Measurements from ENCODE around the gene CTCF. TPM values are rescaled to one million over a fixed set of nuclear protein-coding genes. Genes with fewer than 3 reads are reported as not detected.
A peak's percentile ranks its signal among the peaks of the same experiment; 100 is the strongest.

CTCF gene
- polyA plus RNA-seq, 10 donors = 37.2 to 50.1 (median 41.7) TPM

DNA sequence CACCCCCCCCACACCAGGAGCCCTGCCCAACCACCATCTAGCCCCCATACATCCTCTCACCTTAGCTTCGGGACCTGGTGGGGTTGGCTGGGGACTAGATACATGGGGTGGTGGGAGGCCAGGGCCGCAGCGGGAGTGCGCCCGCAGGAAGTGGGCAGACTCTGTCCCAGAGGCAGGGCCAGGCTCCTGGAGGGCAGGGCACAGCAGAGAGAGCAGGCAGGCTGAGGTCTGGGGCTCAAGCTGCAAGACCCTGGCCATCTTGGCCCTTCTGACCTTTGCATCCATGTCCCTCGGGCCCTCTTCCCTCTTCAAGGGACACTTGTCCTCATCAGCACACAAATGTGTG, 101.5 kb downstream of the CTCF start:
- DNase-seq = no peak

DNA sequence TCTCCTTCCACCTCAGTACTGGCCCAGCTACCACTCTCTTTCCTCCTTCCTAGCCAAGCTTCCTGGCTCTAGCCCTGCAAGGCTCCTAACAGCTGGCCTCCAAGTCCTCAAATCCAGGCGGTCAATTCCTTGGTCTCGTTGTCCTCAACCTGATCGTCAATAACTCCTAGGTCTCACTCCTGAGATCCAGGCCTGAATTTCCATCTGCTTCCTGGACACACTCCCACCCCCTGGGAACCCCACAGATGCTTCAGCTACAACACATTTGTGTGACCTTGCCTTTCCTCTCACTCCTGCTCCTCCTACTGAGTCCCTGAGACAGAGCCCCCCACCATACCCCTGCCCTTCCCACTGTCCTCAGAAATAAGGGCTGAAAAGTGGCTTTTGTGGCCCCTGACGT, 101.9 kb downstream of the CTCF start:
- DNase-seq = peak in 1 of 3 donors; percentile 39

DNA sequence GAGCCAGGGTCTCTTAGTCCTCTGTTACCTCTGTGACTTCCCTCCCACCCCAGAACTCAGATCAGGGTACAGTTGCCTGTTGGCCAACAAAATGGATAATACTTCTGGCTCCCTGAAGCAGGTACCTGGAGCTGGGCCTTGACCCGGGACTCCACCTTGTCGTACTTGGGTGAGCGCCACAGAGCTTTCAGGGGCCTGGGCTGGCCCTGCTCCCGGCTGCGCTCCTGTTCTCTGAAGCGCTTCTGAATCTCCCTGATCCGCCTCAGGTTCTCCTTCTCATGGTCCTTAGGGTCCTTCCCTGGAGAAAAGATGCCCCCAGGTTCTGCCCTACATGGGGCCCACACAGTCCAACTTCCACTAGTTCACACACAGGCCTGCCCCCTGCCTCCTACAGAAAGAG, 102.5 kb downstream of the CTCF start:
- no peak for DNase-seq

DNA sequence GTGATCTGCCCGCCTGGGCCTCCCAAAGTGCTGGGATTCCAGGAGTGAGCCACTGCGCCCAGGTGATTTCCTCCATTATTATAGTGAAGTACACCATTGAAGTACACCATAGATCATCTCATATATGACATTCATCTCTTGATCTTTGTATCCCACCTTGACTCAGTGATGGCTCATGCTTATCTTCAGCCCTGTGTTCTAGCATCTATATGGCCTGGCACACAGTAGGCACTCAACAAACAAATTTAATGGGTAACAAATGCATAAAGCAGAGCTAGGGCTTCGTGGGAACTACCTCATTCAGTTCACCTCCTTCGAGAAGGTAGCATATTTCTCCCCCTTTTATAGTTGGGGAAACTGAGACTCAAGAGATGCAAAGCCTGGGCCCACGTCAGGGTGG, 103.3 kb downstream of the CTCF start:
- no peak for DNase-seq

DNA sequence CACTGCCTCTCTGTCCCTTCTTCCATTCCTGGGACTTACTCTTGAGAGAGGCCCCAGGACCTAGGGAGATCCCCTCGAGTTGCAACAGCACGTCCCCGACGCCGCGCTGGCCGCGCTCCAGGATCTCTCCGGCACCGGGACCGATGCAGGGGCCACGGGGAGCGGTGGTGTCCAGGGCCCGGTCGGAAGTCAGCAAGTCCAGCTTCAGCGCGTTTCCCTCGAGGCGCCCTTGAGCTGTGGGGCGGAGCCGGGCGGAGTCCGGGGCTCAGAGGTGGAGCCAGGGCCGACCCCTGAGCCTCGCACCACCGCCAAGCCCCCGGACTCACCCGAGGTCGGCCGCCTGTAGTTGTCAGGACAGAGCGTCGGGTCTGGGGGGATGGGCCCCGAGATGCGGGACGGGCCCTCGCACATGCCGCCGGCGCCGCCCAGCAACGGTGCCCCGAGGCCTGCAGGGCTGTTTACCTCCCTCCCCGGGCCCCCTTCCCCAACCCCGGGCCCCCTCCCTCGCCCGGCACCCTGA, 103.8 kb downstream of the CTCF start:
- peak in 2 of 3 donors; percentile 32 to 63 for DNase-seq

DNA sequence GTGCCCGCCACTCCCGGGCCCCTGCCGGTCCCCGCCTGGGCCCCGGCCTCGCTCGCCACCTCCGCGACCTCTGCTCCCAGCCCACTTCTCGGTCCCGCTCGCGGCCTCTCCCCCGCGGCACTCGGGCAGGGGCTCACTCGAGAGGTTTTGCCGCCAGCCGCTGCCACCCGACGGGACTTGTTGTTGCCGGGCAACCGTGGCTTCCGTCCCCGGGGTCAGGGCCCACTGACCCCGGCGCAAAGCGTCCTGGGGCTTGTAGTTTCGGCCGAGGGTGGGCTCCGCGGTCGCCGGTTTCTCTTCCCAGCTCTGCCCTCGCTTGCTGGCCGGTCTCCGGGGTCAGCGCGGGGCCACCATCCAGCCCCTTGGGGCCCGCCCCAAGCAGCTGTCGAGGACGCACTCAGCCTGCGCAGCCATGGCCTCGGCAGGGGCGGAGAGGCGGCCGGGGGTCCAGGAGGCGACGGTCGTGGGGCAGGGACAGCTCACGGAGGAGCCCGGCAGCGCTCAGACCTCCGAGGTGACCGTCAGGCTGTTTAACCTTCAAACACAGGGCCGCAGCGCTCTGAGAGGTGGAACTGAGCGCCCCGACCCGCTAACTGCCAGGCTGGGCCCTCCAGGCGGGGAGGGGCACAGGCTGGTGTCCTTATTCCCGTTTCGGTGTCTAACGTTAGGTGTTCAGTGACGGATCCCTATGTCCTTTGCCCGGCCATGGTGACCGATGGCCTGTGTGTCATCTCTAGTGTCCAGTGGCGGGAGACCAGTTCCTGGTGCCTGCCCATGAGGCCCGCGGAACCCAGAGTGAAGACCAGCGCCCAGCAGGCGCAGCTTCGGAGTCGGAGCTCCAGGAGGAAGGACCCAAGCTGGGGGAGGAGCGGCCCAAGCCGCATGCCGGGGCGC, 104.5 kb downstream of the CTCF start, which contains the start of the genes C16orf86 and ENKD1:
Gene C16orf86, plus strand, starts transcription at position 256 of the 894 bp plus-strand sequence. Its CDS starts 157 bp downstream, at position 413.
Gene ENKD1, minus strand, starts transcription at position 192 of the 894 bp plus-strand sequence. CDS start 308 bp downstream, outside the sequence.
- peak; percentile 62 to 93 (median 86) for DNase-seq

DNA sequence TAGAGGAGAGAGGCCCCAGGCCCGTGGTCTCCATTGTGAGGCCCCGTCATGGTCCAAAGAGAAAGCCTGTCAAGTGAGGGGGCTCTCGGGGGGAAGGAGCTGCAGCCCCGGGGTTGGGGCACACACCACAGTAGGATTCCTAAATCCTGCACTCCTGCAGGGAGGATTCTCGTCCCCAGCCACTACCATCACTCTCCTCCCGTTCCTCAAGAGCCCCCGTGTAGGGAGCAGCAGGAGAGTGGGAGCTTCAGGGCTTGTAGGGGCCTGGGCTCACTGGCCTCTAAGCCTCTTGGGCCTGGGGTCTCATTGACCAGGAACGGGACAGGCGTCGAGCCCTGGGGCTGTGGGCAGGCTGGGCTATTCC, 105.1 kb downstream of the CTCF start:
- peak in 1 of 3 donors; percentile 67 for DNase-seq

DNA sequence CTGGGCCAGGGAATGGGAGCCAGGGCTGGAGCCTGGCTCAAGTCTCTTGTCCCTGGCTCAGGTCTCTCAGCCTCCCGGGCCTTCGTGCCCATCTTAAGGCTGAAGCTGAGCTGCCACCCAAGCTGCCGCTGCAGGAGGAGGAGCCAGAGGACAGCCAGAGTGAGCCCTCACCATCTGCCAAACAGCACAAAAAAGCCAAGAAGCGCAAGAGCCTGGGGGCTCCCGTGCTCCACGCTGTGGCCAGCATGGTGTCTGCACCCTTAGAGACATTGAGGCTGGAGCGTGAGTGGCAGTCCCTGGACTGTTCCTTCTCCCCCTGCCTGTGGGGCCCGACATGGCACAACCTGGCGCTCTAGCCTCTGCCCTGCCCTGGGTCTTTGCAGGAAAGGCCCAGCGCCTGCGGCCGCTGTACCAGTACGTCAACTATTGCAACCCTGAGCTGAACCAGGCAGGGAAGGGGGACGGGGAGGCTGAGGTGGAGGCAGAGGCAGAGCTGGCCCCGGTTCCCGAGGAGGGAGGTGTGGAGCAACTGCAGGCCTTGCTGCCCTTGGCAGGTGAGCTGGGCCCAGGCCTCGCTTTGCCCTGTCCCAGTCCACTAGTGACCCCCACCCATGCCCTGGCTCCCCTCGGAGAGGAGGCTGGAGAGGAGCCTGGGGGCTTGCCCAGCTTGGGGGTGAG, 105.6 kb downstream of the CTCF start:
- peak; percentile 85 to 92 (median 86) for DNase-seq

DNA sequence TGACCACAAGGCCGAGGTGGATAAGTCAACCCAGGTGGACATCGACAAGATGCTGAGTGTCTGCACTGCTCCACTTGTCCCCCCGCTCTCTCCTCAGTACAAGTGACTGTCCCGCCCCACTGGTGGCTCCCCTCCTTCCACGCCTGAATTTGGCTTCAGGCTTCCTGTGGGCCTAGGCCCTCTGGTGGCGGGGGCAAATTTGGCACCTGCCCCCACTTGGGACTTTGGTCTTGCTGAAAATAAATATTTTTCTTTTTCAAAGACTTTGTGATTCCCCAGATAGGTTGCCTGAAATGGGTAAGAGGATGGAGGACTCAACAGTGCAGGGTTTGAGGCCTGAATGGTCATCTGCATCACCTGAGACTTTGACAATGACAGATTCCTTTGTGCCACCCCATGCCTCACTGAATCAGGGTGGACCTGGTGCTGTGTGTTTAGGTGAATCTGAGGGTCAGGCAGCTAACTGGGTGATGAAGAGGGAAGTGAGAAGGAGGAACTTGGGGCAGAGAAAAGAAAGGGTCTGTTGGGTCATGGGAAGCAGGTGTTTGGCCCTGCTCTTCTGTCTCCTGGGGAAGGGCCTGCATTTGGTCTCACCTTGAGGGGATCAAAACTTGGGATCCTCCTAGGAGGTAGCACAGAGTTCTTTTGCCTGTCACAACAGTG, 106.3 kb downstream of the CTCF start:
- peak in 1 of 3 donors; percentile 8 for DNase-seq

DNA sequence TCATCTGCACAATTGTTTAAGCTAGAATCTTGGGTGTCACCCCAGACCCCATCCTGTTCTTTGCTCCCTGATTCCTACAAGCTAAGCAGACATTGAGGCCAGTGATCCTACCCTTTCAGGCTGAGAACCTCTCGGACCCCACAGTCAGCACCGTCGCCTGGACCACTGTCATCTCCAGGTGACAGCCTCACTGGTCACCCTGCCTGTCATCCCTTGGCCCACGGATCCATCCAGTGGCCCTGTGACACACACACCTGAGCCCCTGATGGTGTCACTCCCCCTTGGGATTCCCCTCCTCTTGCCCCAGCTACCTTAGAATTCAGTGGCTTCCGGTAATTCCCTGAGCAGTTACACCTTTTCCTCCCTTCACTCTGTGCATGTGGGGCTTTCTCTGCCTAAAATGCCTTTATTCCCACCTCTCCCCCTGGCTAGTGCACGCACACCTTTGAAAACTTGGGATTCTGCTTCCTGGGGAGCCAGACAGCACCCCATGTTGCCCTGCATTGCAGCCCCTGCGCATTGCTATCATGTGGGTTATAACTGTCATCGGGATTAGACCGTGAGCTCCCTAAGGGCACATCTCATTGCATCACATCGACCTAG, 107.3 kb downstream of the CTCF start:
- DNase-seq = peak in 1 of 3 donors; percentile 1

DNA sequence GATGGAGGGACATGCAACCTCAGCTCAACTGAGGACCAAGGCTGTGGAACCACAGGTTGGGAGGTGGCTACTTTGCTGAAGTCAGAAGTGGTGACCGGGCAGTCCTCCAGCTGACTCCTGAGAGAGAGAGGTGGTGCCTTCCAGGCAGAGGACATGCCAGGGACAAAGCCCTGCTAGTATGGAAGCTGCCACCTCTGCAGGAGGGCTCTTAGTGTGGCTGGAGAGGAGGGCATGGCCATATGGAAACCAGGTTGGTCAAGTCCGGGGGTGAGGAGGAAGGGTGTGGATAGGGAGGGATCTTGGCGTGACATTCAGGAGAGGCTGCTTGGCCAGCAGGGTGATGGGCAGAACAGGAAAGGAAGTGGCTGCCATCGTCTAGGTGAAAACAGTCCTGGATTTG, 110.0 kb downstream of the CTCF start:
- DNase-seq = no peak

DNA sequence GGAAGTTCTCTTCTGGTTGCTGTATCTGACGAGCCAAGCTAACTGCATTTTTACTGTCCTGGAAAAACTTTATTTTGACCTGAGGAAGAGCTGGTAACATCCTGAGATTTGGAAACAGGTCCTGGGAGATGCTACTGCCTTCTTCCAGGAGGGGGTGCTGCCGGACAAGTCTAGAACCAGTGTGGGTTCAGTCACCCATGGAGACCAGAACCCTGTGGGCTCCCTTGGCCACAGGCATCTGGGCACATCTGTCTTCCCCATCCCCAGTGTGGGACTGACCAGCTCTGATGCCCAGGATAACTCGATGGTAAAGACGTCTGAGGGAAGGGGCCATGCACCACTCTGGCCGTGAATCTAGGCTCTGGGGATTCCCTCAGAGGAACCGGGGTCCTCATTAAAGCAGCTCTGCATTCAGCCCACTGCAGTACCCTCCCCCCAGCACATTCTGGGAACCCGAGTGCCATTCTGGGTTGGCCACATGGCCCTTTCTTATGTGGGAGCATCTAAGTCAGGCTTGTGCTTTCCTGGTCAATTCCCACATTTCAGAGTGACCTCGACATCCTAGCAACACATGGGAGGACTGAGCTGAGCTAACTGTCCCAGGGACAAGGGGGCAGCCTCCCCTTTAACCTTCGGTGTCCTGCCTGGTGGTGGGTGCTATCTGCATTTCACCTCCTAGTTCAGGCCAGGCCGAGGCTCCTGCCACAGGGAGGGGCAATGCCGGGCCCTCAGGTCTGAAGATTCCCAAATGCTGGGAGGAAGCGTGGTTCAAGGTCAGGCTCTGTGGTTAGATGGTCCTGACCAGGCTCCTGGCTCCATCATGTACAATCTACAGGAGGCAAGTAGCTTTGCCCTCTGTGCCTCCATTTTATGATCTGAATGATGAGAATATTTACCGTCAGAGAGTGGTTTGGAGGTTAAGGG, 110.7 kb downstream of the CTCF start:
- DNase-seq = peak in 2 of 3 donors; percentile 48 to 62

DNA sequence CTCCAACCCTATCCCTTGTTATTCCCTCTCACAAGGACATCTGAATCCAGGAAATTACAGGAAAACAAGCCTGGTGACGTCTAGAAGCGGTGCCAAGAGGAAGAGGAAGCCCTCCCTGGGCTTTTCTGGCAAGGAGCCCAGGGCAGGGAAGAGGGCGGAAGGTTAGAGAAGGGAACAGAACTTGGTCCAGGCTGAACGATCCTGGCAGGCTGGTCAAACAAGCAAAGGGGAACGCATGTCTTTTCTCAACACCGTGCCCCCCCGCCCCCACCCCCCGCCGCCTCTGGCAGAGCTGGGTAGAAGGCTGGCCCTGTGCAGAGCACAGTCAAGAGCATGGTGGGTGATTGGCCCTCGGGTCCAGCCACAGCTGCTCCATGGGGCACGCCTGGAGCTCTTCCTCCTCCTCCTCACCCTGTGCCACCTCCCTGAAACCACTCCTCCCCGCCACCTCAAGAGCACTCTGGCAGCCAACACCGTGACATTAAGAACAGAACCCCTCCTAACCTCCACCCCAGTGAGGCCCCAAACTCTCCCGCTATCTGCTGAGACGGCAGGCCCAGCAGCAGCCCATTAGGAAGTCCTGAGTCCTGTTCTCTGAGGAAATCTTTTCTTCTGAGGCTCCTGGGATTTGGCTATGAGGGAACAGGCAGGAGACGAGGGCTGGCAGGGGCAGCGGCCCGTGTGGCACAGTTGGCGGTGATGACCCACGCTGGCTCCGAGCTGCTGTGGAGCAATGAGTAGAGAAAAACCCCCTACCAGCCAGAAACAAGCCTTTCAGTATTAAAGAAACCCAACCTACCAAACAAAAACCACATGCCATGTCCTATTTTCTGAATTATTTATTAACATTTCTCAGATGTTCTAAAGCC, 111.6 kb downstream of the CTCF start:
- peak in 2 of 3 donors; percentile 36 to 61 for DNase-seq

DNA sequence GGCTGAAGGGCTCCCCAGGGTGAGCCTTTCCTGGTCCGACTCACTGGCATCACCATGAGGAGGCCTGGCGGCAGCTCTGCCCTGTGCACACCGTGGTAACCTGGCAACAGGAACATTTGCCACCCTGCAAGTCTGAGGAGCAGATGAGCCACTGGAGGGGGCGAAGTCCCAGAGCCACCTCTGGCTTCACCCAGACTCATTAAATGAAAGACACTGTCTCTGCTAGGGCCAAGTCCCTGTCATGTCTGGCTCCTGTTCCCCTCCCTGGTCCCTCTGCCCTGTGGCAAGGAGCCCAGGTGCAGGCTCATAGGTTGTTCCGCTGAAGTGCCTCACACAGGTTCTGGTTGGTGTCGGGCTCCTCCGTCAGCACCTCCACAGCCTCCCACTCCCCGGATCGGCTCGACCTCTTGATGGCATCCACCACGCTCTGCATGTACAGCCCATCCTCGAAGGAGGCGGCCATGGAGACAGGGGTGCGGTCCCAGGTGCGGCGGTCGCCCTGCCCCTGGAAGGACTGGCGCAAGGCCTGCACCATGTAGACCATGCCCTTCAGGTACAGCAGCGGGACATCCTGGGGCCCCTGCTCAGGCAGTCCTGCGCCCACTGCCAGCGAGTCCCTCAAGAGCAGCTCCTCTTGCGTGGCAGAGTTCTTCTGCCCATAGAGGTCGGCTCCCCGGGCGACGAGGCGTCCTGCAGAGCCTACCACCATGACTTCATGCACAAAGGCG, 112.7 kb downstream of the CTCF start:
- no peak for DNase-seq

DNA sequence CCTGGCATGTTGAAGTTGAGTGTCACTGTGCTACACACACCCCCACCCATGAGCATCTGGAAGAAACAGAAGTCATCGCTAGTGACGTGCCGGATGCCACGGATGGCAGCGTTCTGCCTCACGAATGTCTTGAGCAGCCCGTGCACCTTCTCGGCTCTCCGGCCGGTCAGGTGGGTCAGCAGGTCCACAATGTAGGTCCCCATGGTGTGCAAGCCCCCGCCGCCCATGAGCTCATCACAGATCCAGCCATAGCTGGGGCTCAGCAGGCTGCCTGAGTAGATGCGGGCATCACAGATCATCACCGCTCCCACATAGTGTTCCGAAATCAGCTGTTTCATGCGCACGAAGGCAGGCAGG, 113.2 kb downstream of the CTCF start:
- no peak for DNase-seq

DNA sequence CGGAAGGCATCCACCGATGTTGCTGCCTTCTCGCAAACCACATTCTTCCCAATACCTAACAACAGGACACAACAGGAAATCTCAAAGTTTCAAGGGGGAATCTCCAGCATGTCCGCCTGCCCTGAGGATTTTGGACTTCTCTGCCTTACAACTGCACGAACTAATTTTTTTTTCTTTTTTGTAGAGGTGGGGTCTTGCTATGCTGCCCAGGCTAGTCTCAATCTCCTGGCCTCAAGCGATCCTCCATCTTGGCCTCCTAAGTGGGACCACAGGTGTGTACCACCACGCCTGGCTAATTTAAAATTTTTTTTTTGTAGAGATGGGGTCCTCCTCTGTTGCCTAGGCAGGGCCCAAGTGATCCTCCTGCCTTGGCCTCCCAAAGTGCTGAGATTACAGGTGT, 113.7 kb downstream of the CTCF start:
- no peak for DNase-seq

DNA sequence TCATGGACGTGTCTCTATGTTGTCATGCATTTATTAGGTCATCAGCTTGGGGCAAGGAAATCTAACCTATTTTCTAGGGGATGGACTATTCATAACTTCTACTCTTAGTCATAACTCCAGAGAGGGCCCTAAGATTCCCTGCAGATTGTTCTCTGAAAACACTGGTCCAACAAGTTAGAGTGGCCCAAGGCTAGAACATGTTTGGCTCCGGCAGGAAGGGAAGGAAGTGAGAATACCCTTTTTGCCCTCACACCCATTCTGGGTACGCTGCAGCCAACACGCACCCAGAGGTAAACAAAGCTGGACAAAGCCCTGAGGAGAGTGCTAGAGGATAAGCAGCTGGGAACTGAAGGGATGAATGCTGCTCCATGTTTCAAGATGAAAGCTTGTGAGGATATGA, 114.2 kb downstream of the CTCF start:
- DNase-seq = no peak

DNA sequence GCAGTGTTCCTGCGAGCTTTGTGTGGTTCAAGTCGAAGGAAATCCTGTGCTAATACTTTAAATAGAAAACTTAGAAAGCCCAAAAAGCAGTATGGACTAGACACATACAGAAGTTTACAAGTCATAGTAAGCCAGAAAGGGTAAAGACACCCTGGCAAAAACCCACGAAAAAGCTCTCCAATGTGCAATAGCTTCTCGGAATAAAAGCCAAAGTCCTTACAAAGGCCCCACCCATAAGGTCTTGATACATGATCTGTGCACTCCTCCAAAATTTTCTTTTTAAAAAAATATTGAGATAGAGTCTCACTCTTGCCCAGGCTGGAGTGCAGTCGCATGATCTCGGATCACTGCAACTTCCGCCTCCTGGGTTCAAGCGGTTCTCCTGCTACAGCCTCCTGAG, 114.6 kb downstream of the CTCF start:
- no peak for DNase-seq

DNA sequence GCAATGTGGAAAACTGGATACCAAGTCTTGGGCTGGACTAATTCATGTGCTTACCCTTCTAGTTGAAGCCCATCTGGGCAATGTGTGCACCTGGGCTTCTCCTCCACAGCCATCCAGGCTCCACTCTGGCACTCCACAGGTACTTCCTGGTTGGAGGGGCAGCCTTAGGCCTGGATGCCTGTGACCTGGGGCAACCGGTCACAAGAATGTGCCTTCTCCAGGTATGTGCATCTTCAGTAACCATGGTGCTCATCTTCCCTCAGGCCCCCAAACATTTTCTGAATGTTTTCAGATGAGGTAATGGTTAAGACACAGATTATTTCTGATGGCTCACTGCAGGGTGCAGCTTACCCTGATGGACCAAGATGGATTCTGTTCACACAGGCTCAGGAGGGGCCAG, 115.4 kb downstream of the CTCF start:
- DNase-seq = no peak
